Esophagus muscularis mucosa (tissue), 3 donors: ENCODE data around the gene SLC12A7.

Experiments
- CTCF ChIP-seq, 3 experiments: fragments of 200-600 bp in 2 of 3; fragments of 450-650 bp in 1 of 3; sonication (generic) in 2 of 3; IDR thresholded peaks; one replicate each; pipeline ENCODE4 v1.5.1; 2017 to 2019; ENCODE audit warnings: antibody characterized with exemption in 3 of 3, mild to moderate bottlenecking in 2 of 3, moderate library complexity in 1 of 3
- EP300 ChIP-seq: sonication (generic); formaldehyde crosslinking; IDR thresholded peaks from one replicate; pipeline ENCODE4 v1.6.1; 2017; ENCODE audit warnings: antibody characterized with exemption

- TF ChIP-seq CTCF (IDR thresholded peaks at IDR 0.05), result no peak
- no peak for TF ChIP-seq EP300
These were observed 24.4 kb downstream of the SLC12A7 start for GRCh38 chr5:1087428-1087827.
